MM.1S (cell line): Measurements from ENCODE around the gene BYSL.
A peak's percentile ranks its signal among the peaks of the same experiment; 100 is the strongest.

ENCODE experiments used
- DNase-seq: peaks from one replicate; pipeline ENCODE4 v3.0.0-alpha.2; 2015
- H2AFZ ChIP-seq: fragments of 300-600 bp; sonication (generic); 2 replicates; pipeline ENCODE4 v1.6.0; 2016; ENCODE audit warnings: antibody characterized with exemption, low read length
- H3F3A ChIP-seq: fragments of 300-600 bp; sonication (generic); 2 replicates; pipeline ENCODE4 v1.6.1; 2016; ENCODE audit warnings: mild to moderate bottlenecking, antibody characterized with exemption, low read length, moderate library complexity, mixed read lengths; ENCODE audit not compliant: insufficient read depth
- H3K27ac ChIP-seq: fragments of 300-600 bp; sonication (generic); 2 replicates; pipeline ENCODE4 v1.5.1; 2016; ENCODE audit warnings: mild to moderate bottlenecking, low read length
- H3K27me3 ChIP-seq: fragments of 300-600 bp; sonication (generic); replicated peaks from 2 replicates; pipeline ENCODE4 v1.6.0; 2016; ENCODE audit warnings: low read length; ENCODE audit not compliant: insufficient read depth
- H3K36me3 ChIP-seq: fragments of 300-600 bp; sonication (generic); replicated peaks from 2 replicates; pipeline ENCODE4 v1.6.1; 2016; ENCODE audit warnings: mild to moderate bottlenecking, low read length, mixed read lengths; ENCODE audit not compliant: insufficient read depth
- H3K4me1 ChIP-seq: fragments of 300-600 bp; sonication (generic); 2 replicates; pipeline ENCODE4 v1.6.1; 2016; ENCODE audit warnings: low read length, mixed read lengths
- H3K4me2 ChIP-seq: fragments of 300-600 bp; sonication (generic); 2 replicates; pipeline ENCODE4 v1.6.0; 2016; ENCODE audit warnings: low read depth, low read length
- H3K4me3 ChIP-seq: fragments of 300-600 bp; sonication (generic); 2 replicates; pipeline ENCODE4 v1.5.1; 2016; ENCODE audit warnings: low read length, mixed read lengths
- H3K79me2 ChIP-seq: fragments of 300-600 bp; sonication (generic); 2 replicates; pipeline ENCODE4 v1.6.1; 2016; ENCODE audit warnings: mixed run types, low read length, mixed read lengths
- H3K9ac ChIP-seq: fragments of 300-600 bp; sonication (generic); 2 replicates; pipeline ENCODE4 v1.6.1; 2016; ENCODE audit warnings: low read length, mixed read lengths
- H3K9me2 ChIP-seq: fragments of 300-600 bp; sonication (generic); replicated peaks from 2 replicates; pipeline ENCODE4 v1.6.1; 2016; ENCODE audit warnings: mild to moderate bottlenecking, low read length, mixed read lengths; ENCODE audit not compliant: insufficient read depth
- H3K9me3 ChIP-seq: fragments of 300-600 bp; sonication (generic); replicated peaks from 2 replicates; pipeline ENCODE4 v1.6.1; 2016; ENCODE audit warnings: mild to moderate bottlenecking, low read length, mixed read lengths; ENCODE audit not compliant: insufficient read depth
- H4K20me1 ChIP-seq: fragments of 300-600 bp; sonication (generic); 2 replicates; pipeline ENCODE4 v1.6.1; 2016; ENCODE audit warnings: mild to moderate bottlenecking, low read length, moderate library complexity, mixed read lengths; ENCODE audit not compliant: insufficient read depth
- CTCF ChIP-seq: fragments of 300-600 bp; sonication (generic); IDR thresholded peaks from 2 replicates; pipeline ENCODE4 v1.5.1; 2016; ENCODE audit warnings: antibody characterized with exemption, low read length, mixed read lengths
- EZH2 ChIP-seq: fragments of 300-600 bp; sonication (generic); optimal IDR thresholded peaks from 2 replicates; pipeline ENCODE3; 2017; ENCODE audit warnings: low read depth, mild to moderate bottlenecking, antibody characterized with exemption, low read length, mixed read lengths
- EZH2phosphoT487 ChIP-seq: fragments of 300-600 bp; sonication (generic); IDR thresholded peaks from 2 replicates; pipeline ENCODE4 v1.6.1; 2018; ENCODE audit warnings: antibody characterized with exemption, low read length

BYSL gene

GRCh38 chr6:41939176-41939847 is 18.0 kb downstream of the BYSL start:
- H4K20me1 ChIP-seq = no peaks in the 10 kb centered on the region
- H3K79me2 ChIP-seq = peaks cover 50% of the 10 kb centered on the region
- 0 out of 2 replicates have a peak, but pooled peaks cover 6% of the 10 kb centered on the region for H3K36me3 ChIP-seq
- H2AFZ ChIP-seq = no peak overlapping the region
- H3K9ac ChIP-seq = no peak overlapping the region
- no peaks in the 10 kb centered on the region for H3K9me3 ChIP-seq
- no peak for DNase-seq
- H3K27me3 ChIP-seq = no peaks in the 10 kb centered on the region
- H3K4me1 ChIP-seq = peaks cover 34% of the 10 kb centered on the region
- no peak for TF ChIP-seq EZH2
- no peak overlapping the region for H3K27ac ChIP-seq
- no peak overlapping the region for H3K4me3 ChIP-seq
- no peak overlapping the region for H3K4me2 ChIP-seq
- H3K9me2 ChIP-seq = no peaks in the 10 kb centered on the region
- peaks cover 24% of the 10 kb centered on the region for H3F3A ChIP-seq

GRCh38 chr6:41939848-41940758 is 18.8 kb downstream of the BYSL start:
- Histone ChIP-seq H2AFZ (peak overlapping the region; percentile 93; the same call in 1 of the 2 replicates), H3K27me3 (no peaks in the 10 kb centered on the region), H3K9ac (peak overlapping the region; percentile 68; the same call in 1 of the 2 replicates), H3K4me2 (peak overlapping the region; percentile 79), H3K27ac (no peak overlapping the region), H3K9me2 (no peaks in the 10 kb centered on the region), H3F3A (peaks cover 21% of the 10 kb centered on the region), H4K20me1 (no peaks in the 10 kb centered on the region), H3K79me2 (peaks cover 47% of the 10 kb centered on the region), H3K36me3 (0 out of 2 replicates have a peak, but pooled peaks cover 3% of the 10 kb centered on the region), H3K9me3 (no peaks in the 10 kb centered on the region), H3K4me1 (peaks cover 31% of the 10 kb centered on the region), H3K4me3 (peak overlapping the region; percentile 99)
- TF ChIP-seq CTCF = no peak
- no peak for TF ChIP-seq EZH2phosphoT487
- no peak for TF ChIP-seq EZH2
- no peak for DNase-seq

GRCh38 chr6:41940759-41941279 is 19.5 kb downstream of the BYSL start:
- Histone ChIP-seq H3K79me2 (peaks cover 43% of the 10 kb centered on the region), H3K4me3 (peak overlapping the region; percentile 99), H3F3A (peaks cover 14% of the 10 kb centered on the region), H4K20me1 (no peaks in the 10 kb centered on the region), H3K27ac (peak overlapping the region; percentile 27; the same call in 1 of the 2 replicates), H3K9ac (peak overlapping the region; percentile 68), H3K9me3 (no peaks in the 10 kb centered on the region), H2AFZ (peak overlapping the region; percentile 93), H3K27me3 (no peaks in the 10 kb centered on the region), H3K9me2 (no peaks in the 10 kb centered on the region), H3K4me1 (peaks cover 24% of the 10 kb centered on the region), H3K36me3 (no peaks in the 10 kb centered on the region), H3K4me2 (peak overlapping the region; percentile 79)
- no peak for DNase-seq
- TF ChIP-seq EZH2phosphoT487 = no peak
- TF ChIP-seq CTCF = no peak
- TF ChIP-seq EZH2 = no peak
